Cardiac muscle cell (in vitro differentiated cells and primary cell): Measurements from ENCODE around the gene RO60. TPM values are rescaled to one million over a fixed set of nuclear protein-coding genes. Genes with fewer than 3 reads are reported as not detected.
"Not testable (repeated sequence)": the region's sequence is repeated elsewhere in the genome, so short reads cannot be mapped to it uniquely, and the experiment has no call there.

ENCODE experiments used
- DNase-seq, 2 donors: peaks; one replicate each; pipeline versions ENCODE4 v3.0.0 to v3.0.0-alpha.2; 2010 to 2017; ENCODE audit warnings: low read depth in 1 of 2, low spot score in 1 of 2
- H3K27ac ChIP-seq: fragments of 200-600 bp; sonication (generic); 2 replicates; pipeline ENCODE4 v1.5.1; 2016
- H3K27me3 ChIP-seq: fragments of 200-600 bp; sonication (generic); 2 replicates; pipeline ENCODE4 v1.6.0; 2016; ENCODE audit warnings: control low read depth
- H3K36me3 ChIP-seq: fragments of 200-600 bp; sonication (generic); 2 replicates; pipeline ENCODE4 v1.5.1; 2016; ENCODE audit warnings: control low read depth
- H3K4me1 ChIP-seq: fragments of 200-600 bp; sonication (generic); 2 replicates; pipeline ENCODE4 v1.8.1; 2017; ENCODE audit warnings: low read depth, mild to moderate bottlenecking, mixed run types
- H3K4me3 ChIP-seq: fragments of 200-600 bp; sonication (generic); 2 replicates; pipeline ENCODE4 v1.5.1; 2016; ENCODE audit warnings: mild to moderate bottlenecking
- H3K9me3 ChIP-seq: fragments of 200-600 bp; sonication (generic); 2 replicates; pipeline ENCODE4 v1.5.1; 2017; ENCODE audit warnings: low read depth, mild to moderate bottlenecking, control low read depth
- CTCF ChIP-seq: IDR thresholded peaks from 2 replicates; pipeline ENCODE4 v1.5.1; 2012; ENCODE audit warnings: low read depth, mild to moderate bottlenecking, low read length
- polyA plus RNA-seq: library from polyadenylated mRNA; unstranded; fragments of >200 nt; fragmentation: Nextera tagmentation; extraction: Ambion mirVana; gene quantifications from 2 replicates; pipeline ENCODE4 v1.2.1, GENCODE V29; 2016
- total RNA-seq: library from RNA; depleted of rRNA; stranded (reverse); fragments of >200 nt; gene quantifications from 2 replicates; pipeline ENCODE4 v1.2.3, GENCODE V29; 2016

The RO60 gene
- total and polyA plus RNA-seq, 2 experiments from 2014 or later, result 106 to 139 TPM

- Histone ChIP-seq H3K27me3 (no peaks in the 10 kb centered on the region), H3K27ac (no peak overlapping the region), H3K36me3 (peaks cover 8% of the 10 kb centered on the region), H3K9me3 (no peaks in the 10 kb centered on the region), H3K4me1 (no peaks in the 10 kb centered on the region), H3K4me3 (no peak overlapping the region)
- no peak for DNase-seq
- TF ChIP-seq CTCF, result no peak
Observed at GRCh38 chr1:193016788-193017187, 42.6 kb upstream of the RO60 start.

- peak; percentile 66 to 82 for DNase-seq
- peaks cover 8% of the 10 kb centered on the region for H3K36me3 ChIP-seq
- no peak overlapping the region for H3K27ac ChIP-seq
- no peak overlapping the region for H3K4me3 ChIP-seq
- H3K9me3 ChIP-seq, result no peaks in the 10 kb centered on the region
- no peaks in the 10 kb centered on the region for H3K27me3 ChIP-seq
- H3K4me1 ChIP-seq, result no peaks in the 10 kb centered on the region
- peak; percentile 42 for TF ChIP-seq CTCF
Observed at GRCh38 chr1:193019442-193020026, 39.9 kb upstream of the RO60 start.

GRCh38 chr1:193025218-193025617 is 34.2 kb upstream of the RO60 start:
- no peak for DNase-seq
- peaks cover 24% of the 10 kb centered on the region for H3K36me3 ChIP-seq
- no peak overlapping the region for H3K4me3 ChIP-seq
- no peak overlapping the region for H3K27ac ChIP-seq
- TF ChIP-seq CTCF, result no peak
- H3K9me3 ChIP-seq, result no peaks in the 10 kb centered on the region
- H3K27me3 ChIP-seq, result no peaks in the 10 kb centered on the region
- no peaks in the 10 kb centered on the region for H3K4me1 ChIP-seq

- Histone ChIP-seq H3K36me3 (peaks cover 24% of the 10 kb centered on the region), H3K4me3 (no peak overlapping the region), H3K27ac (no peak overlapping the region), H3K9me3 (no peaks in the 10 kb centered on the region), H3K27me3 (no peaks in the 10 kb centered on the region), H3K4me1 (no peaks in the 10 kb centered on the region)
- DNase-seq, result no peak
- TF ChIP-seq CTCF, result no peak
Observed at GRCh38 chr1:193030280-193030679, 29.1 kb upstream of the RO60 start.

- Histone ChIP-seq H3K9me3 (no peaks in the 10 kb centered on the region), H3K4me3 (no peak overlapping the region), H3K36me3 (peaks cover 24% of the 10 kb centered on the region), H3K27me3 (no peaks in the 10 kb centered on the region), H3K4me1 (no peaks in the 10 kb centered on the region), H3K27ac (no peak overlapping the region)
- TF ChIP-seq CTCF, result peak; percentile 39
- peak in 1 of 2 donors; percentile 50 for DNase-seq
Observed at GRCh38 chr1:193031431-193031830, 28.0 kb upstream of the RO60 start.

- not testable (repeated sequence) for H3K27ac ChIP-seq, H3K4me1 ChIP-seq, H3K9me3 ChIP-seq, H3K27me3 ChIP-seq, DNase-seq, H3K4me3 ChIP-seq
- H3K36me3 ChIP-seq, result peaks cover 16% of the 10 kb centered on the region
Observed at GRCh38 chr1:193032643-193033427, 26.6 kb upstream of the RO60 start.
